SH-SY5Y (cell line): ENCODE measurements around the gene TENT5C.

ENCODE experiments used
- GATA2 ChIP-seq: IDR thresholded peaks from 2 replicates; pipeline ENCODE4 v1.6.1; 2011; ENCODE audit warnings: mild to moderate bottlenecking, low read depth, low read length
- GATA3 ChIP-seq: IDR thresholded peaks from 2 replicates; pipeline ENCODE4 v1.6.1; 2011; ENCODE audit warnings: low read depth, mild to moderate bottlenecking, low read length, moderate library complexity

- TF ChIP-seq GATA2, result no peak
- no peak for TF ChIP-seq GATA3
These were observed 65.3 kb downstream of the TENT5C start for GRCh38 chr1:117670976-117671780.
